ENCODE data around the gene MORN1. TPM values are rescaled to one million over a fixed set of nuclear protein-coding genes. Genes with fewer than 3 reads are reported as not detected.

MORN1 gene
- total RNA-seq, 1 experiment from 2014 or later: 6.2 TPM

GRCh38 chr1:2348346-2349325 is 42.7 kb downstream of the MORN1 start:
- no peak overlapping the region for H3K4me3 ChIP-seq (ENCODE audit: low read length)
- H3K79me2 ChIP-seq (ENCODE audit: low read length): no peaks in the 10 kb centered on the region
- no peaks in the 10 kb centered on the region for H3K9me2 ChIP-seq (replicated peaks; ENCODE audit: insufficient read depth, low read length)
- no peak overlapping the region for H3K4me2 ChIP-seq (ENCODE audit: low read depth, low read length, poor library complexity, severe bottlenecking)
- H3K9ac ChIP-seq (ENCODE audit: low read length): no peak overlapping the region
- DNase-seq: no peak
- no peaks in the 10 kb centered on the region for H4K20me1 ChIP-seq (ENCODE audit: insufficient read depth, low read depth, low read length)
- no peak overlapping the region for H2AFZ ChIP-seq (ENCODE audit: low read length)
- H3K4me1 ChIP-seq (ENCODE audit: low read length): peaks cover 16% of the 10 kb centered on the region
- H3K27me3 ChIP-seq (ENCODE audit: low read length): no peaks in the 10 kb centered on the region
- no peaks in the 10 kb centered on the region for H3K9me3 ChIP-seq (ENCODE audit: low read length)
- H3K36me3 ChIP-seq (ENCODE audit: insufficient read depth, low read length): no peaks in the 10 kb centered on the region
- no peak overlapping the region for H3K27ac ChIP-seq (ENCODE audit: low read length)

- no peak overlapping the region for H3K9ac ChIP-seq (ENCODE audit: low read length)
- no peak overlapping the region for H2AFZ ChIP-seq (ENCODE audit: low read length)
- H3K27me3 ChIP-seq (ENCODE audit: low read length): no peaks in the 10 kb centered on the region
- no peak overlapping the region for H3K4me2 ChIP-seq (ENCODE audit: low read depth, low read length, poor library complexity, severe bottlenecking)
- no peaks in the 10 kb centered on the region for H4K20me1 ChIP-seq (ENCODE audit: insufficient read depth, low read depth, low read length)
- H3K4me1 ChIP-seq (ENCODE audit: low read length): peaks cover 16% of the 10 kb centered on the region
- DNase-seq: no peak
- no peaks in the 10 kb centered on the region for H3K9me3 ChIP-seq (ENCODE audit: low read length)
- H3K4me3 ChIP-seq (ENCODE audit: low read length): no peak overlapping the region
- H3K79me2 ChIP-seq (ENCODE audit: low read length): no peaks in the 10 kb centered on the region
- no peaks in the 10 kb centered on the region for H3K36me3 ChIP-seq (ENCODE audit: insufficient read depth, low read length)
- H3K27ac ChIP-seq (ENCODE audit: low read length): no peak overlapping the region
- H3K9me2 ChIP-seq (replicated peaks; ENCODE audit: insufficient read depth, low read length): no peaks in the 10 kb centered on the region
Observed at GRCh38 chr1:2347896-2348295, 43.5 kb downstream of the MORN1 start.

GRCh38 chr1:2347409-2347785 is 44.0 kb downstream of the MORN1 start:
- Histone ChIP-seq H3K4me1 (ENCODE audit: low read length) (peaks cover 16% of the 10 kb centered on the region), H3K9ac (ENCODE audit: low read length) (no peak overlapping the region), H4K20me1 (ENCODE audit: insufficient read depth, low read depth, low read length) (no peaks in the 10 kb centered on the region), H3K27me3 (ENCODE audit: low read length) (no peaks in the 10 kb centered on the region), H3K9me3 (ENCODE audit: low read length) (no peaks in the 10 kb centered on the region), H3K4me2 (ENCODE audit: low read depth, low read length, poor library complexity, severe bottlenecking) (no peak overlapping the region), H3K79me2 (ENCODE audit: low read length) (no peaks in the 10 kb centered on the region), H3K36me3 (ENCODE audit: insufficient read depth, low read length) (no peaks in the 10 kb centered on the region), H3K4me3 (ENCODE audit: low read length) (no peak overlapping the region), H3K9me2 (replicated peaks; ENCODE audit: insufficient read depth, low read length) (no peaks in the 10 kb centered on the region), H2AFZ (ENCODE audit: low read length) (no peak overlapping the region), H3K27ac (ENCODE audit: low read length) (no peak overlapping the region)
- DNase-seq: no peak

GRCh38 chr1:2346691-2347408 is 44.5 kb downstream of the MORN1 start:
- DNase-seq: no peak
- no peaks in the 10 kb centered on the region for H4K20me1 ChIP-seq (ENCODE audit: insufficient read depth, low read depth, low read length)
- no peaks in the 10 kb centered on the region for H3K36me3 ChIP-seq (ENCODE audit: insufficient read depth, low read length)
- no peak overlapping the region for H3K9ac ChIP-seq (ENCODE audit: low read length)
- H3K27me3 ChIP-seq (ENCODE audit: low read length): no peaks in the 10 kb centered on the region
- no peaks in the 10 kb centered on the region for H3K9me2 ChIP-seq (replicated peaks; ENCODE audit: insufficient read depth, low read length)
- H3K79me2 ChIP-seq (ENCODE audit: low read length): no peaks in the 10 kb centered on the region
- H3K4me1 ChIP-seq (ENCODE audit: low read length): peaks cover 16% of the 10 kb centered on the region
- no peak overlapping the region for H2AFZ ChIP-seq (ENCODE audit: low read length)
- no peak overlapping the region for H3K27ac ChIP-seq (ENCODE audit: low read length)
- no peaks in the 10 kb centered on the region for H3K9me3 ChIP-seq (ENCODE audit: low read length)
- H3K4me2 ChIP-seq (ENCODE audit: low read depth, low read length, poor library complexity, severe bottlenecking): no peak overlapping the region
- no peak overlapping the region for H3K4me3 ChIP-seq (ENCODE audit: low read length)

GRCh38 chr1:2345297-2346075 is 45.9 kb downstream of the MORN1 start:
- no peak overlapping the region for H2AFZ ChIP-seq (ENCODE audit: low read length)
- H4K20me1 ChIP-seq (ENCODE audit: insufficient read depth, low read depth, low read length): no peaks in the 10 kb centered on the region
- H3K36me3 ChIP-seq (ENCODE audit: insufficient read depth, low read length): no peaks in the 10 kb centered on the region
- H3K9me3 ChIP-seq (ENCODE audit: low read length): no peaks in the 10 kb centered on the region
- no peak overlapping the region for H3K27ac ChIP-seq (ENCODE audit: low read length)
- H3K79me2 ChIP-seq (ENCODE audit: low read length): no peaks in the 10 kb centered on the region
- DNase-seq: no peak
- H3K9me2 ChIP-seq (replicated peaks; ENCODE audit: insufficient read depth, low read length): no peaks in the 10 kb centered on the region
- peaks cover 16% of the 10 kb centered on the region for H3K4me1 ChIP-seq (ENCODE audit: low read length)
- H3K9ac ChIP-seq (ENCODE audit: low read length): no peak overlapping the region
- no peaks in the 10 kb centered on the region for H3K27me3 ChIP-seq (ENCODE audit: low read length)
- H3K4me2 ChIP-seq (ENCODE audit: low read depth, low read length, poor library complexity, severe bottlenecking): no peak overlapping the region
- H3K4me3 ChIP-seq (ENCODE audit: low read length): no peak overlapping the region

GRCh38 chr1:2344744-2345296 is 46.5 kb downstream of the MORN1 start:
- no peaks in the 10 kb centered on the region for H3K9me3 ChIP-seq (ENCODE audit: low read length)
- no peak overlapping the region for H2AFZ ChIP-seq (ENCODE audit: low read length)
- H4K20me1 ChIP-seq (ENCODE audit: insufficient read depth, low read depth, low read length): no peaks in the 10 kb centered on the region
- no peaks in the 10 kb centered on the region for H3K79me2 ChIP-seq (ENCODE audit: low read length)
- no peak overlapping the region for H3K4me2 ChIP-seq (ENCODE audit: low read depth, low read length, poor library complexity, severe bottlenecking)
- peaks cover 10% of the 10 kb centered on the region for H3K4me1 ChIP-seq (ENCODE audit: low read length)
- H3K27me3 ChIP-seq (ENCODE audit: low read length): no peaks in the 10 kb centered on the region
- no peak overlapping the region for H3K4me3 ChIP-seq (ENCODE audit: low read length)
- H3K27ac ChIP-seq (ENCODE audit: low read length): no peak overlapping the region
- DNase-seq: no peak
- no peaks in the 10 kb centered on the region for H3K9me2 ChIP-seq (replicated peaks; ENCODE audit: insufficient read depth, low read length)
- no peak overlapping the region for H3K9ac ChIP-seq (ENCODE audit: low read length)
- no peaks in the 10 kb centered on the region for H3K36me3 ChIP-seq (ENCODE audit: insufficient read depth, low read length)

- no peak for DNase-seq
- H3K27ac ChIP-seq (ENCODE audit: low read length): no peak overlapping the region
- no peak overlapping the region for H3K4me3 ChIP-seq (ENCODE audit: low read length)
- no peak overlapping the region for H3K4me2 ChIP-seq (ENCODE audit: low read depth, low read length, poor library complexity, severe bottlenecking)
- no peak overlapping the region for H2AFZ ChIP-seq (ENCODE audit: low read length)
- H4K20me1 ChIP-seq (ENCODE audit: insufficient read depth, low read depth, low read length): no peaks in the 10 kb centered on the region
- no peaks in the 10 kb centered on the region for H3K27me3 ChIP-seq (ENCODE audit: low read length)
- no peaks in the 10 kb centered on the region for H3K79me2 ChIP-seq (ENCODE audit: low read length)
- no peaks in the 10 kb centered on the region for H3K9me2 ChIP-seq (replicated peaks; ENCODE audit: insufficient read depth, low read length)
- H3K9me3 ChIP-seq (ENCODE audit: low read length): no peaks in the 10 kb centered on the region
- H3K9ac ChIP-seq (ENCODE audit: low read length): no peak overlapping the region
- H3K4me1 ChIP-seq (ENCODE audit: low read length): peaks cover 3% of the 10 kb centered on the region
- H3K36me3 ChIP-seq (ENCODE audit: insufficient read depth, low read length): no peaks in the 10 kb centered on the region
Observed at GRCh38 chr1:2344121-2344681, 47.2 kb downstream of the MORN1 start.

All from Karpas-422 (cell line).